Neural progenitor cell (in vitro differentiated cells): ENCODE results near the gene COMMD7. TPM values are rescaled to one million over a fixed set of nuclear protein-coding genes. Genes with fewer than 3 reads are reported as not detected.

Experiments used
- DNase-seq: peaks from one replicate; pipeline ENCODE4 v3.0.0-alpha.2; 2016; ENCODE audit warnings: low spot score
- H2AFZ ChIP-seq: fragments of 200-600 bp; sonication (generic); replicated peaks from 2 replicates; pipeline ENCODE4 v1.6.1; 2016; ENCODE audit warnings: antibody characterized with exemption
- H3F3A ChIP-seq: fragments of 200-600 bp; sonication (generic); 2 replicates; pipeline ENCODE4 v1.6.1; 2016; ENCODE audit warnings: antibody characterized with exemption, low read depth
- H3K27ac ChIP-seq: fragments of 200-600 bp; sonication (generic); 2 replicates; pipeline ENCODE4 v1.5.1; 2016; ENCODE audit warnings: mild to moderate bottlenecking
- H3K27me3 ChIP-seq: fragments of 200-600 bp; sonication (generic); 2 replicates; pipeline ENCODE4 v1.6.1; 2016; ENCODE audit warnings: mild to moderate bottlenecking, moderate library complexity
- H3K36me3 ChIP-seq: fragments of 200-600 bp; sonication (generic); 2 replicates; pipeline ENCODE4 v1.5.1; 2016
- H3K4me1 ChIP-seq: fragments of 200-600 bp; sonication (generic); 2 replicates; pipeline ENCODE4 v1.6.1; 2016; ENCODE audit warnings: mixed run types
- H3K4me2 ChIP-seq: fragments of 200-600 bp; sonication (generic); 2 replicates; pipeline ENCODE4 v1.6.1; 2016
- H3K4me3 ChIP-seq: fragments of 200-600 bp; sonication (generic); 2 replicates; pipeline ENCODE4 v1.5.1; 2016
- H3K79me2 ChIP-seq: fragments of 200-600 bp; sonication (generic); 2 replicates; pipeline ENCODE4 v1.6.1; 2016; ENCODE audit warnings: low read depth
- H3K9ac ChIP-seq: fragments of 200-600 bp; sonication (generic); 2 replicates; pipeline ENCODE4 v1.6.1; 2016
- H3K9me3 ChIP-seq: fragments of 200-600 bp; sonication (generic); 2 replicates; pipeline ENCODE4 v1.5.1; 2016; ENCODE audit warnings: low read depth
- H4K20me1 ChIP-seq: fragments of 200-600 bp; sonication (generic); 2 replicates; pipeline ENCODE4 v1.6.1; 2016; ENCODE audit warnings: low read depth
- H3K27ac Mint-ChIP-seq: 3 replicates; pipeline ENCODE4 v1.8.0; 2021; ENCODE audit warnings: mixed read lengths
- H3K27me3 Mint-ChIP-seq: 2 replicates; pipeline ENCODE4 v1.8.0; 2022; ENCODE audit warnings: low read depth, mild to moderate bottlenecking, inconsistent platforms, moderate library complexity, mixed read lengths; ENCODE audit not compliant: insufficient read depth
- H3K36me3 Mint-ChIP-seq: 3 replicates; pipeline ENCODE4 v1.8.0; 2021; ENCODE audit warnings: mixed read lengths
- H3K4me1 Mint-ChIP-seq: 3 replicates; pipeline ENCODE4 v1.8.0; 2021; ENCODE audit warnings: mixed read lengths
- H3K4me3 Mint-ChIP-seq: 3 replicates; pipeline ENCODE4 v1.8.0; 2021; ENCODE audit warnings: mild to moderate bottlenecking, moderate library complexity, mixed read lengths
- H3K9me3 Mint-ChIP-seq: 3 replicates; pipeline ENCODE4 v1.8.0; 2020; ENCODE audit warnings: mixed read lengths
- EZH2 ChIP-seq: fragments of 200-600 bp; sonication (generic); IDR thresholded peaks from 2 replicates; pipeline ENCODE4 v1.6.1; 2017; ENCODE audit warnings: antibody characterized with exemption, mild to moderate bottlenecking, moderate library complexity
- EZH2phosphoT487 ChIP-seq: fragments of 200-600 bp; sonication (generic); IDR thresholded peaks from 2 replicates; pipeline ENCODE4 v1.6.1; 2017; ENCODE audit warnings: antibody characterized with exemption
- total RNA-seq: library from RNA; depleted of rRNA; stranded (reverse); fragments of >200 nt; gene quantifications from 2 replicates; pipeline ENCODE4 v1.2.3, GENCODE V29; 2015; ENCODE audit warnings: low replicate concordance
- TF ChIP-seq, protein P1 (sequence below): fragments of 200-600 bp; sonication (generic); IDR thresholded peaks from 2 replicates; pipeline ENCODE4 v1.5.1; 2017; ENCODE audit warnings: antibody characterized with exemption, mild to moderate bottlenecking

The COMMD7 gene
- total RNA-seq, 1 donor from 2014 or later, result 44.4 TPM

DNA sequence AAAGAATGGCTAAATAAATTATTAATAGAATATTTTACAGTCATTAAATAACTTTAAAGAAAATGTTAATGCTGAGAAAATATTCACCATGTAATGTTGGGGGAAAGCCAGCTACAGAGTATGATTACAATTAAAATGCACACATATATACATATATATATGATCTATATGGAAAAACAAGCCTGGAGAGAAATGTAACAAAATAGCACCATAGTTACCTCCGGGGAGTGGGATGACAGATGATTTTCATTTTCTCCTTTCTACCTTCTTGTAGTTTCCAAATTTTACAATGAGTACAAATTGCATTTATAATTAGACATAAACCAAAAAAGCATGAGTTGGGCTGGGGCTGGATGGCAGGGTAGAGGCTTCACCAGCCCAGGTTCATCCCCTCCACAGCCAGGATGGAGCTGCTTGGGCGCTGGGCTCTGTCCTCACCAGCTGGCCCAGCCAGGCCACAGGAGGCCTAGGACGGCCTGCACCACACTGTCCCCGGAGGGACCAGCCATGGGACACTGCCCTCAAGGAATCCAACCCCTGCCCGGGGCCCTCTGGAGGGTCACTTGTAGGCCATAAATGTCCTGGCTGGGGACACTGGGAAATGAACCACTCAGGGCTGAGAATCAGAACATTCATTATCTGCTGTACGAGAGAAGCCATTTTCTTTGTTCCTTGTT is 79.8 kb downstream of the COMMD7 start:
- Mint-ChIP-seq H3K4me1 (peaks cover 11% of the 10 kb centered on the region), H3K27ac (no peak overlapping the region), H3K4me3 (no peak overlapping the region), H3K36me3 (no peaks in the 10 kb centered on the region), H3K9me3 (no peaks in the 10 kb centered on the region), H3K27me3 (peaks cover 2% of the 10 kb centered on the region)
- Histone ChIP-seq H3K27me3 (no peaks in the 10 kb centered on the region), H3K36me3 (no peaks in the 10 kb centered on the region), H2AFZ (peak overlapping the region; percentile 39), H3K4me1 (peaks cover 8% of the 10 kb centered on the region), H3K79me2 (no peaks in the 10 kb centered on the region), H3K4me2 (no peak overlapping the region), H3K4me3 (no peak overlapping the region), H3K9ac (no peak overlapping the region), H3F3A (peaks cover 21% of the 10 kb centered on the region), H4K20me1 (no peaks in the 10 kb centered on the region), H3K27ac (no peak overlapping the region), H3K9me3 (no peaks in the 10 kb centered on the region)
- no peak for TF ChIP-seq EZH2phosphoT487
- no peak for TF ChIP-seq EZH2
- TF ChIP-seq, protein P1, sequence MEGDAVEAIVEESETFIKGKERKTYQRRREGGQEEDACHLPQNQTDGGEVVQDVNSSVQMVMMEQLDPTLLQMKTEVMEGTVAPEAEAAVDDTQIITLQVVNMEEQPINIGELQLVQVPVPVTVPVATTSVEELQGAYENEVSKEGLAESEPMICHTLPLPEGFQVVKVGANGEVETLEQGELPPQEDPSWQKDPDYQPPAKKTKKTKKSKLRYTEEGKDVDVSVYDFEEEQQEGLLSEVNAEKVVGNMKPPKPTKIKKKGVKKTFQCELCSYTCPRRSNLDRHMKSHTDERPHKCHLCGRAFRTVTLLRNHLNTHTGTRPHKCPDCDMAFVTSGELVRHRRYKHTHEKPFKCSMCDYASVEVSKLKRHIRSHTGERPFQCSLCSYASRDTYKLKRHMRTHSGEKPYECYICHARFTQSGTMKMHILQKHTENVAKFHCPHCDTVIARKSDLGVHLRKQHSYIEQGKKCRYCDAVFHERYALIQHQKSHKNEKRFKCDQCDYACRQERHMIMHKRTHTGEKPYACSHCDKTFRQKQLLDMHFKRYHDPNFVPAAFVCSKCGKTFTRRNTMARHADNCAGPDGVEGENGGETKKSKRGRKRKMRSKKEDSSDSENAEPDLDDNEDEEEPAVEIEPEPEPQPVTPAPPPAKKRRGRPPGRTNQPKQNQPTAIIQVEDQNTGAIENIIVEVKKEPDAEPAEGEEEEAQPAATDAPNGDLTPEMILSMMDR, result no peak
- DNase-seq, result no peak

DNA sequence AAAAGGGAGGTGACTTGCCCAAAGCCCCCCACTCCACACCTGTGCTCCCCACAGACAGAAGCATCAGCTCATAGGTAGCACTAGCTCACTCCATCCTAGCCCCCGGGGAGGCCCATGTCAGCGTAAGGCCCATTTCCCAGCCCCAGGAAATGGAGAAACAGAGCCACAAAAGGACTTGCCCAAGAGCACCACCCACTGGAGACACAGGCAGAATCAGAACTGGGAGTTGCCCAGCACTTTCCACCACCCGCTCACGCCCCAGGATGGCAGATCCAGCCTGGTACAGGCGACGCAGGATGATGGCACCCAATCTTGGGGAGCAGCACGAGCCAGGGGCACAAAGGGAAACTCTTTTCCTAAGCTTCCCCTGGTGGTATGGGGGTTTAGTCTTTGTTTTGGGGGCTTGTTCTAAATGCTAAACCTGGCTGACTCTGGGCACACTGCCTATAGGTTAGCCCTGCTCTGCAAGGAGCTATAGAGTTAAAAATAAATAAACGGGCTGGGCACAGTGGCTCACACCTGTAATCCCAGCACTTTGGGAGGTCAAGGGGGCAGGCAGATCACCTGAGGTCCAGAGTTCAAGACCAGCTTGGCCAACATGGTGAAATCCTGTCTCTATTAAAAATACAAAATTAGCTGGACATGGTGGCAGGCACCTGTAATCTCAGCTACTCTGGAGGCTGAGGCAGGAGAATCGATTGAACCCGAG is 81.3 kb downstream of the COMMD7 start:
- no peak overlapping the region for H3K4me2 ChIP-seq
- Mint-ChIP-seq H3K4me3 (no peak overlapping the region), H3K4me1 (peaks cover 5% of the 10 kb centered on the region), H3K27me3 (peaks cover 4% of the 10 kb centered on the region), H3K36me3 (no peaks in the 10 kb centered on the region), H3K9me3 (no peaks in the 10 kb centered on the region), H3K27ac (no peak overlapping the region)
- no peaks in the 10 kb centered on the region for H3K27me3 ChIP-seq
- H2AFZ ChIP-seq, result no peak overlapping the region
- no peak overlapping the region for H3K4me3 ChIP-seq
- no peak overlapping the region for H3K9ac ChIP-seq
- no peaks in the 10 kb centered on the region for H3K79me2 ChIP-seq
- H3K9me3 ChIP-seq, result no peaks in the 10 kb centered on the region
- TF ChIP-seq, protein P1, result peak; percentile 26
- TF ChIP-seq EZH2, result no peak
- H4K20me1 ChIP-seq, result no peaks in the 10 kb centered on the region
- DNase-seq, result no peak
- no peak overlapping the region for H3K27ac ChIP-seq
- no peaks in the 10 kb centered on the region for H3K36me3 ChIP-seq
- H3F3A ChIP-seq, result peaks cover 14% of the 10 kb centered on the region
- peaks cover 8% of the 10 kb centered on the region for H3K4me1 ChIP-seq

DNA sequence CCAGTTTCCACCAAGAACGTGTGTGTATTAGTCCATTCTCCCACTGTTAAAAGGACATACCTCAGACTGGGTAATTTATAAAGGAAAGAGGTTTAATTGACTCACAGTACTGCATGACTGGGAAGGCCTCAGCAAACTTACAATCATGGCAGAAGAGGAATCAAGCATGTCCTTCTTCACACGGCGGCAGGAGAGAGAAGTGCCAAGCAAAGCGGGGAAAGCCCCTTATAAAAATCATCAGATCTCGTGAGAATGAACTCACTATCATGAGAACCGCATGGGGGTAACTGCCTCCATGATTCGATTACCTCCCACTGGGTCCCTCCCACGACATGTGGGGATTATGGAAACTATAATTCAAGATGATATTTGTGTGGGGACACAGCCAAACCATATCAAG is 82.6 kb downstream of the COMMD7 start:
- no peak overlapping the region for H3K4me3 ChIP-seq
- TF ChIP-seq EZH2, result no peak
- H3K9me3 ChIP-seq, result no peaks in the 10 kb centered on the region
- H3K9ac ChIP-seq, result no peak overlapping the region
- Mint-ChIP-seq H3K9me3 (no peaks in the 10 kb centered on the region), H3K4me1 (peaks cover 4% of the 10 kb centered on the region), H3K27me3 (peaks cover 4% of the 10 kb centered on the region), H3K36me3 (no peaks in the 10 kb centered on the region), H3K27ac (peak overlapping the region; percentile 67), H3K4me3 (no peak overlapping the region)
- no peaks in the 10 kb centered on the region for H4K20me1 ChIP-seq
- H3K79me2 ChIP-seq, result no peaks in the 10 kb centered on the region
- H3K4me1 ChIP-seq, result peaks cover 8% of the 10 kb centered on the region
- no peak overlapping the region for H3K4me2 ChIP-seq
- no peak overlapping the region for H3K27ac ChIP-seq
- no peaks in the 10 kb centered on the region for H3K27me3 ChIP-seq
- no peak for DNase-seq
- H3K36me3 ChIP-seq, result no peaks in the 10 kb centered on the region
- peaks cover 8% of the 10 kb centered on the region for H3F3A ChIP-seq
- no peak overlapping the region for H2AFZ ChIP-seq

DNA sequence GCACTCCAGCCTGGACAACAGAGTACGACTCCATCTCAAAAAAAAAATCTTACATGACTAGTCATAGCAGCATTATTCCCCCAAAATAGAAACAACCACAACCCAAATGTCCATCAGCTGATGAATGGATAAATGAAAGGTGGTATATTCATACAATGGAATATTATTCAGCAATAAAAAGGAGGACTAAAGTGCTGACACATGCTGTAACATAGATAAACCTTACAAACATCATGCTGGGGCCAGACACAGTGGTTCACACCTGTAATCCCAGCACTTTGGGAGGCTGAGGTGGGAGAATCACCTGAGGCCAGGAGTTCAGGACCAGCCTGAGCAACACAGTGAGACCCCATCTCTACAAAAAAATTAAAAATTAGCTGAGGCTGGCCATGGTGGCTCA is 86.4 kb downstream of the COMMD7 start:
- Mint-ChIP-seq H3K9me3 (no peaks in the 10 kb centered on the region), H3K27ac (no peak overlapping the region), H3K4me3 (no peak overlapping the region), H3K36me3 (no peaks in the 10 kb centered on the region), H3K4me1 (peaks cover 5% of the 10 kb centered on the region), H3K27me3 (peaks cover 4% of the 10 kb centered on the region)
- Histone ChIP-seq H3K79me2 (no peaks in the 10 kb centered on the region), H4K20me1 (no peaks in the 10 kb centered on the region), H3K9ac (no peak overlapping the region), H2AFZ (no peak overlapping the region), H3K4me1 (peaks cover 3% of the 10 kb centered on the region), H3K4me3 (no peak overlapping the region), H3K27ac (no peak overlapping the region), H3K27me3 (no peaks in the 10 kb centered on the region), H3F3A (no peaks in the 10 kb centered on the region), H3K9me3 (no peaks in the 10 kb centered on the region), H3K4me2 (no peak overlapping the region), H3K36me3 (no peaks in the 10 kb centered on the region)
- TF ChIP-seq EZH2phosphoT487 (no peak), EZH2 (no peak)
- TF ChIP-seq, protein P1, result no peak
- DNase-seq, result no peak
